Measurements from ENCODE around the gene THRA.

- TF ChIP-seq FOXM1 (IDR thresholded peaks at IDR 0.05; ENCODE audit: borderline replicate concordance) (no peak), SUZ12 (IDR thresholded peaks at IDR 0.05) (no peak), CTBP1 (IDR thresholded peaks at IDR 0.05; ENCODE audit: borderline replicate concordance) (no peak), TARDBP (IDR thresholded peaks at IDR 0.05) (no peak), FOXA1 (IDR thresholded peaks at IDR 0.05) (no peak), SP1 (IDR thresholded peaks at IDR 0.05) (no peak), LEF1 (IDR thresholded peaks at IDR 0.05; ENCODE audit: borderline replicate concordance) (no peak), BHLHE40 (IDR thresholded peaks at IDR 0.05; ENCODE audit: borderline replicate concordance) (no peak)
Observed at GRCh38 chr17:40095351-40095943, 32.7 kb downstream of the THRA start.
